PC-9 (cell line): ENCODE measurements around the gene MORN5.

Source experiments
- CTCF ChIP-seq: fragments of 200-600 bp; sonication (generic); conservative IDR thresholded peaks from 2 replicates; pipeline ENCODE4 v1.6.1; 2017; ENCODE audit warnings: mixed run types, antibody characterized with exemption, mild to moderate bottlenecking, moderate library complexity
- EZH2 ChIP-seq: fragments of 200-600 bp; sonication (generic); IDR thresholded peaks from 2 replicates; pipeline ENCODE4 v1.8.0; 2017; ENCODE audit warnings: antibody characterized with exemption, low read depth

GRCh38 chr9:122201641-122202040 is 41.9 kb downstream of the MORN5 start:
- TF ChIP-seq CTCF (no peak), EZH2 (no peak)
